Suprapubic skin (tissue), 3 donors: Measurements from ENCODE around the gene APLF.

Source experiments
- POLR2A ChIP-seq, 2 donors: fragments of 450-650 bp; IDR thresholded peaks; one replicate each; pipeline ENCODE4 v1.6.1; 2017; ENCODE audit warnings: antibody characterized with exemption in 2 of 2, mild to moderate bottlenecking in 2 of 2, moderate library complexity in 2 of 2
- TF ChIP-seq, protein P1 (sequence below), 2 donors: fragments of 200-600 bp in 1 of 2; fragments of 450-650 bp in 1 of 2; sonication (generic) in 1 of 2; IDR thresholded peaks; one replicate each; pipeline ENCODE4 v1.5.1; 2016 to 2019; ENCODE audit warnings: antibody characterized with exemption in 2 of 2, mild to moderate bottlenecking in 1 of 2, moderate library complexity in 1 of 2

DNA sequence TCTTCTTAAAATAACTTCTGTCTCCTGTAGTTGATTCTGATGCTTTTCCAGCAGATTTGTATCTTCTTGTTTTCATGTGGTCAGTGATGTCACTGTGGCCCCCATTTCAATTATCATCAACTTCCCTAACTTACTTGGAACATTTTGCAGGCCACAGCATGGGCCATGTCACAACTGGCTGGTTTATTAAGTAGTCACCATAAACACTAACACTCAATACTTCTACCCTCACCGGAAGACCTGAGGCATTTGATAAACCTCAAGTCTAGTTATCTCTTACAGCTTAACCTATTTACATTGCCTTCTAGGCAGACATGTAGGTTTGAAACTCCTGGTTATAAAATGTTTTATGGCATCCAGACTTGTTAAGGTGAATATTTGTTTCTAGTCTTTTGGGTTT lies 138.6 kb downstream of the APLF start:
- no peak for TF ChIP-seq POLR2A (IDR thresholded peaks at IDR 0.05)
- TF ChIP-seq, protein P1, sequence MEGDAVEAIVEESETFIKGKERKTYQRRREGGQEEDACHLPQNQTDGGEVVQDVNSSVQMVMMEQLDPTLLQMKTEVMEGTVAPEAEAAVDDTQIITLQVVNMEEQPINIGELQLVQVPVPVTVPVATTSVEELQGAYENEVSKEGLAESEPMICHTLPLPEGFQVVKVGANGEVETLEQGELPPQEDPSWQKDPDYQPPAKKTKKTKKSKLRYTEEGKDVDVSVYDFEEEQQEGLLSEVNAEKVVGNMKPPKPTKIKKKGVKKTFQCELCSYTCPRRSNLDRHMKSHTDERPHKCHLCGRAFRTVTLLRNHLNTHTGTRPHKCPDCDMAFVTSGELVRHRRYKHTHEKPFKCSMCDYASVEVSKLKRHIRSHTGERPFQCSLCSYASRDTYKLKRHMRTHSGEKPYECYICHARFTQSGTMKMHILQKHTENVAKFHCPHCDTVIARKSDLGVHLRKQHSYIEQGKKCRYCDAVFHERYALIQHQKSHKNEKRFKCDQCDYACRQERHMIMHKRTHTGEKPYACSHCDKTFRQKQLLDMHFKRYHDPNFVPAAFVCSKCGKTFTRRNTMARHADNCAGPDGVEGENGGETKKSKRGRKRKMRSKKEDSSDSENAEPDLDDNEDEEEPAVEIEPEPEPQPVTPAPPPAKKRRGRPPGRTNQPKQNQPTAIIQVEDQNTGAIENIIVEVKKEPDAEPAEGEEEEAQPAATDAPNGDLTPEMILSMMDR (IDR thresholded peaks at IDR 0.05) = no peak
